Chondrocyte (in vitro differentiated cells): Measurements from ENCODE around the gene PEDS1. TPM values are rescaled to one million over a fixed set of nuclear protein-coding genes. Genes with fewer than 3 reads are reported as not detected.

ENCODE experiments used
- DNase-seq: peaks from one replicate; pipeline ENCODE4 v3.0.0; 2021; ENCODE audit warnings: mixed read lengths, low spot score
- H3K27ac Mint-ChIP-seq: one replicate; pipeline ENCODE4 v1.8.0; 2021; ENCODE audit warnings: mild to moderate bottlenecking, moderate library complexity, mixed read lengths; ENCODE audit not compliant: unreplicated experiment
- H3K27me3 Mint-ChIP-seq: 2 replicates; pipeline ENCODE4 v1.8.0; 2021; ENCODE audit warnings: low read depth, mixed read lengths
- H3K36me3 Mint-ChIP-seq: 2 replicates; pipeline ENCODE4 v1.8.0; 2021; ENCODE audit warnings: low read depth, mixed read lengths
- H3K4me1 Mint-ChIP-seq: 2 replicates; pipeline ENCODE4 v1.8.0; 2021; ENCODE audit warnings: low read depth, mild to moderate bottlenecking, mixed read lengths
- H3K4me3 Mint-ChIP-seq: one replicate; pipeline ENCODE4 v1.8.0; 2021; ENCODE audit warnings: mild to moderate bottlenecking, moderate library complexity, mixed read lengths; ENCODE audit not compliant: unreplicated experiment
- H3K9me3 Mint-ChIP-seq: 2 replicates; pipeline ENCODE4 v1.8.0; 2021; ENCODE audit warnings: low read depth, mixed read lengths
- CTCF ChIP-seq: fragments of 200-600 bp; sonication (generic); IDR thresholded peaks from 2 replicates; pipeline ENCODE4 v1.5.0; 2021; ENCODE audit warnings: antibody characterized with exemption, mild to moderate bottlenecking, moderate library complexity
- total RNA-seq: library from RNA; stranded (reverse); gene quantifications from 3 replicates; pipeline ENCODE4 v1.2.1, GENCODE V29; 2021

Gene PEDS1
- total RNA-seq, 1 donor from 2014 or later, result 42.3 TPM

GRCh38 chr20:50127587-50128519, 25.7 kb downstream of the PEDS1 start:
- H3K36me3 Mint-ChIP-seq, result peaks cover 40% of the 10 kb centered on the region
- no peak overlapping the region for H3K4me3 Mint-ChIP-seq
- H3K27ac Mint-ChIP-seq, result no peak overlapping the region
- H3K27me3 Mint-ChIP-seq, result no peaks in the 10 kb centered on the region
- TF ChIP-seq CTCF, result no peak
- no peaks in the 10 kb centered on the region for H3K9me3 Mint-ChIP-seq
- no peak for DNase-seq
- H3K4me1 Mint-ChIP-seq, result peaks cover 23% of the 10 kb centered on the region

- Mint-ChIP-seq H3K27me3 (no peaks in the 10 kb centered on the region), H3K4me3 (no peak overlapping the region), H3K9me3 (no peaks in the 10 kb centered on the region), H3K27ac (no peak overlapping the region), H3K4me1 (peaks cover 18% of the 10 kb centered on the region), H3K36me3 (peaks cover 46% of the 10 kb centered on the region)
- DNase-seq, result no peak
- no peak for TF ChIP-seq CTCF
Observed at GRCh38 chr20:50126662-50127061, 26.9 kb downstream of the PEDS1 start.

- TF ChIP-seq CTCF, result no peak
- Mint-ChIP-seq H3K36me3 (peaks cover 44% of the 10 kb centered on the region), H3K27ac (no peak overlapping the region)
Observed at GRCh38 chr20:50125279-50125678, 28.2 kb downstream of the PEDS1 start.

GRCh38 chr20:50124496-50124895, 29.0 kb downstream of the PEDS1 start:
- Mint-ChIP-seq H3K4me3 (no peak overlapping the region), H3K27me3 (no peaks in the 10 kb centered on the region), H3K4me1 (peaks cover 5% of the 10 kb centered on the region), H3K27ac (no peak overlapping the region), H3K9me3 (no peaks in the 10 kb centered on the region), H3K36me3 (peaks cover 40% of the 10 kb centered on the region)
- peak; percentile 72 for DNase-seq
- no peak for TF ChIP-seq CTCF

More at GRCh38 chr20:50125279-50125678, 28.2 kb downstream of the PEDS1 start:
- Mint-ChIP-seq H3K4me1 (peaks cover 9% of the 10 kb centered on the region), H3K27me3 (no peaks in the 10 kb centered on the region), H3K4me3 (no peak overlapping the region), H3K9me3 (no peaks in the 10 kb centered on the region)
- DNase-seq, result no peak

DNA sequence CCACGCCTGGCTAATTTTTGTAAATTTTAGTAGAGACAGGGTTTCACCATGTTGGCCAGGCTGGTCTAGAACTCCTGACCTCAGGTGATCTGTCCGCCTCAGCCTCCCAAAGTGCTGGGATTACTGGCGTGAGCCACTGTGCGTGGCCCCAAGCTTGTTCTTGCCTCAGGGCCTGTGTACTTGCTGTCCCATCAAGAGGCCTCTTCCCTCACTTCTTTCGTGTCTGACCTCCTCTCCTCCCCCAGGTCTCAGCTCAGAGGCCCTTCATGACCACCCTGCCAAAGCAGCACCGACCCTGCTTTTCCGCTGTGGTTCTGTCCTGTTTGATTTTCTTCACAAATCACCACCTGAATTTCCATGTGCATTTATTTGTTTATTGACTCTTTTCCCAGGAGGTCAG, 30.1 kb downstream of the PEDS1 start:
- Mint-ChIP-seq H3K36me3 (peaks cover 37% of the 10 kb centered on the region), H3K27me3 (no peaks in the 10 kb centered on the region)

More for the DNA sequence above, 30.1 kb downstream of the PEDS1 start:
- Mint-ChIP-seq H3K9me3 (no peaks in the 10 kb centered on the region), H3K4me3 (no peak overlapping the region), H3K27ac (no peak overlapping the region), H3K4me1 (peaks cover 5% of the 10 kb centered on the region)
- TF ChIP-seq CTCF, result no peak
- DNase-seq, result no peak
